HG03442 (cell line): ENCODE data around the gene NFATC2.

Experiments used
- ATAC-seq: cut with Tn5 transposase; IDR thresholded peaks from one replicate; pipeline ENCODE4 v1.9.1; 2021; ENCODE audit warnings: mild to moderate bottlenecking, moderate library complexity; ENCODE audit not compliant: unreplicated experiment

Gene NFATC2

DNA sequence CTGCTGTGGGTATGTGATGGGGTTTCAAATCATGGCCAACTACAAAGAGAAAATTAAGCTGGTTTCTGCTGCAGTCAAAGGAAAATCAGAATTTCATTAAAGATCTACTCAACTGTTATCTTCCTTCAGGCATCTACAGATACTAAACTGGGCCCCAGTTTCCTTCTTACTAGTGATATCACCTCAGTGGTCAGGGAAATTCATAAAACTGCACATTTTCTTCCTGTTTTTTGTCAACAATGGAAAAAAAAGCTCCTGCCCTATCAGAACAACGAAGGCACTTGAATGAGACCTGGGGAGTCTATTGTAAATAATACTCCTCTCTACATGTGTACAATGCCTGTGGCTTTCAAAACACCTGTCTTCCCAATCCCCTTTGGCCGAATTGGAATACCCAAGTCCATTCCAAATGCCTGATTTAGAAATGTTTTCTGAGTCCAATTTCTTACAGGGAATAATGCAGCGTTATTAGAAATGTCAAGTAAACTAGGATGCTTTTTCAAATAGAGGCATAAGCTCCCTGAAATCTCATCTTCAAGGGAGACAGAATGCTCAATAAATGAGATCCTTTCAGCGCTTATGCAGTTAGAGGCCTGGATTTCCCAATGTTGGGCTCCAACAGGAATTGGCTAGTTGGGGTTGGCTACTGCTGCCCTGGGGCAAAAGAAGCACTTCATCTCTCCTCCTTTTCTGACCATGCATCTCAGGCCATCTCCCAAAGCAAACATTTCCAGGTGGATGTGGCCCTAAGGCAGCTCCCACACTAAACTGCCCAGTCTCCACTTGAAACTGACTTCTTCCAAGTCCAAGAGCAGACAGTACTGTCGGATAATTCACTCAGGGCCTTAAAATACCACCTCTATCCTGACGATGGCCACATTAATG is 143.3 kb downstream of the NFATC2 start:
- no peak for ATAC-seq

- no peak for ATAC-seq
Observed at GRCh38 chr20:51398552-51398951, 144.0 kb downstream of the NFATC2 start.

DNA sequence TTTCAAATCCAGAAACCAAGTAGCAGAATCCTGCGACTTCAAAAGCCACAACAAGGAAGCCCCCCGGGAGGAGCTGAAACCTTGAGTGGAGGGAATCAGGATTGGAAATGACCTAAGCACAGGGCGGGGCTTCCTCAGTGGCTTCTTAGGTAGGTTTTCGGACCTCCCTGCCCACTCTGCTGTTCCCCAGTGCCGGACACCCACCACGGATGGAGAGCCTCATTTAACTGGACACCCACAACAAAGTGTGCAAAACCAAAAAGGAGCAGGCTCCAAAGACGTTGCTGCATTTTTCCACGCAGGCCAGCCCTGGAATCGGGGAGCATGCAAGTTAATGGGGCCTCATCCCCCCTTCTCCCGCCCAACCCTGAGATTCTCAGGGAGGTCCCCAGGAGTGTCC is 144.4 kb downstream of the NFATC2 start:
- no peak for ATAC-seq

- ATAC-seq, result no peak
Observed at GRCh38 chr20:51397137-51397536, 145.4 kb downstream of the NFATC2 start.

DNA sequence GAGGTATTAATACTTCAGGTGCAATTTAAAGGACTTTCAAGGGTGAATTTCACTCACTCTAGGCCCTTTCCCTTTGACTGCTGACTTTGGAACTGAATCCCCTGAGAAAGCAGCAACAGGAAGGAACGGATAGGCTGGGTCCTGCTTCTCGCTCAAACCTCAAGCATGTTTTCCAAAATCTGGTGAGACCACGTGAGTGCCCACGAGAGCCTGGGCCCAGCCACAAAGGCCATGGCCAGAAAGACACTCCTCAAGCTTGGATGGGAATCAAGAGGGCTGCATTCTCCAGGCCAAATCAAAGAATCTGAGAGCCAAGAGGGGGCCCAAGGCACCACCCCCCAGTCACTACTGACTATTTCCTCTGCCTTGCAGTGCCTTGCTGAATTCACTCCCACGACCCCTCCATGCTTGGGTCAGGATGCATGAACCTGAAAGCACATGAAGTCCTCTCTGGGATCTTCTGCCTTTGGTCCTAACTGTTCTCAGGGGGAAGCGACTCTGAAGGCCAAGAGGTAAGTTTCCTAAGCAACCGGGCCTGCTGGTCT is 146.1 kb downstream of the NFATC2 start:
- ATAC-seq, result no peak

DNA sequence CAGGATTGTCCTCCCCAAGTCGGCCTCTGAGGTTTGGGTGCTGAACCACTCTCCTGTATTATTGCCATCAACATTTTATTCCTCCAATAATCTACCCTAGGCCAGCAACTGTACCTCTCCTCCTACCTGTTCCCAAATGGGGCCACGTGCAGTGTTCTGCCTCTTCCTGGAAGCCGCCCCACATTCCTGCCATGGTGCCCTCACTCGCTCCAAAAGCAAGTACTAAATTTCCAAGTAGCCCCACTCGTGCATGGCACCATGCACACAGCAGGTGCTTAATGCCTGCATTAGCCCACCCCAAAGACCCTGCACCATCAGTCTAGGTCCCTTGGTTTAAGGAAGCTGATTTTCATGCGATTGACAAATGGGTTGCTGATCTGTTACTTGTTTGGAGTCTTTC is 147.8 kb downstream of the NFATC2 start:
- ATAC-seq, result no peak

GRCh38 chr20:51393571-51393970 is 148.9 kb downstream of the NFATC2 start:
- ATAC-seq, result no peak

DNA sequence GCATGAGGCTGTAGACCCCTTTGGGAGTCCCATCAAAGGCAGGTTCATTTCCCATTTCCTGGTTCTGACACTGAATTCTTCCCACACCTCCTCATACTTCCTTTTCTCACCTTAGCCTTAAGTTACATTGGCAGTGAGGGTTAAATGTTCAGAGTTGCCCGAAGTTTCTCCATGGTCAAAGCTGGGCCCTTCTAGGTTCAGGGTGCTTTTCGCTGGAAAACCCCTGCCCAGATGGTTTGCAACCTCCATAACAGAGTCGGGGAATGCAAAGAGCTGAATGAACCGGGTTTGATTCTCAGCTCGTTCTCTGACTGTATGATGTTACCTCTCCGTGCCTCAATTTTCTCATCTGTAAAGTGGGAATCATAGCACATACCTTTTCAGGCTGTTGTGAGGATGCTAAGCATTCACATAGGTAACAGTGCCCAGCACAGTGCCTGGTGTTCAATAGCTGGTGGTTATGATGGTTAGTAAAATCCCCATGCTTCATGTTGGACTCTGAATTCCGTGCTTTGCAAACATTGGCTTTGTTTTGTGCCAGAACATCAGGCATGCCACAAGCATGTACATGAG is 149.8 kb downstream of the NFATC2 start:
- ATAC-seq, result no peak

DNA sequence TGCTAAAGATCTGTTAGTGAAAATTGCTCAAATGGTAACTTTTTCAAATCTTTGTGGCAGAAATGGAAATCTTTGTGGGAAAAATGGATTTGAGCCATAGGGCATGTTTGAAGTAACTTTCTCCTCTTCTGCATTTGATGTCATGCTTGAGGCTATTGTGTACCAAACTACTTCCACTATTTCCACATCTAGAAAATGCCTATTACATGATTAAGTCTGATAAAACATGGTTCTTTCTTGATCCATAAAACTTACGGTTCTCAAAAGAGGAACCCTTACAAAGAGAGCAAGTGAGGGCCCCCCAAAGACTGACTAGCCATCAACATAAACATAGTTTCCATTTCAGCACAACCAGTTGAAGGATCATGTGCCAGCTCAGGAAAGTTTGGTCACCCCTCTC is 150.6 kb downstream of the NFATC2 start:
- no peak for ATAC-seq

GRCh38 chr20:51389543-51390264 is 152.8 kb downstream of the NFATC2 start:
- ATAC-seq, result no peak

GRCh38 chr20:51388756-51389542 is 153.6 kb downstream of the NFATC2 start:
- ATAC-seq, result no peak

- ATAC-seq, result no peak
Observed at GRCh38 chr20:51388227-51388626, 154.3 kb downstream of the NFATC2 start.

GRCh38 chr20:51387125-51387875 is 155.2 kb downstream of the NFATC2 start:
- ATAC-seq, result no peak

DNA sequence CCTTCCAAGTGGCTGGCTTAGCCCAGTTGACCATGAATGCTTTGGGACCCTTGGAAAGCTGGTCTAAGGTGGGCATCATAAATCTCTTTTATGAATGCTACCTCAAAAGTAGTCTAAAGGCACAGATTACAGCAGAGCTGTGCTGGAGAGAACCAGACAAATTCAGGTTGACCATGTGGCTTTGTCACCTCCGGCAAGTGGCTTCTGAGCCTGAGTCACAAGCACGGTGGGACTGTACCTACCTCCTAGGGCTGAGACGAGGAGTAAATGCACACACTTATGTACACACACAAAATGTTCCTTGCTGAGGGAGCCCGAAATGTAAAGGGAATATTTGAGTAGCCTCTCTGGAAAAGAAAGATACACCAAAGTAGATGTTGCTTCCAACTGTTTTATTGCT is 155.9 kb downstream of the NFATC2 start:
- no peak for ATAC-seq

GRCh38 chr20:51385646-51386530 is 156.6 kb downstream of the NFATC2 start:
- ATAC-seq, result no peak

DNA sequence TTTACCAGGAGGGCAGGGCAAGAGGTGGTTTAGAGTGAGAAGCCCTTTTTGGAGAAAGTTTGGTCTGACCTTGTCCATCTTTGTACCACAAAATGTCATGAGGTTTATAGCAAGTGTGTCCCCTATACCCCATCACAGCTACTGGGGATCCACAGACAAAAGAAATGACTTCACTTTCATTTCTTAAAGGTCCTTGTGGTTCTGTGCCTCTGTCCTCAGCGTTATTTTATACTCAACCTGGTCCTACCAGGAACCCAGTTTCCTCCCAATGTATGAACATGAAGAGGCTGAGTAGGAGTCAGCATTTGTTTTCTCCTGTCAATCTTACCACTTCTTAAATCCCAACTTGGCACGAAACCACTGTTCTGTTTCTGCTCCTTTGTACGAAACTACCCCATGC is 157.6 kb downstream of the NFATC2 start:
- no peak for ATAC-seq

DNA sequence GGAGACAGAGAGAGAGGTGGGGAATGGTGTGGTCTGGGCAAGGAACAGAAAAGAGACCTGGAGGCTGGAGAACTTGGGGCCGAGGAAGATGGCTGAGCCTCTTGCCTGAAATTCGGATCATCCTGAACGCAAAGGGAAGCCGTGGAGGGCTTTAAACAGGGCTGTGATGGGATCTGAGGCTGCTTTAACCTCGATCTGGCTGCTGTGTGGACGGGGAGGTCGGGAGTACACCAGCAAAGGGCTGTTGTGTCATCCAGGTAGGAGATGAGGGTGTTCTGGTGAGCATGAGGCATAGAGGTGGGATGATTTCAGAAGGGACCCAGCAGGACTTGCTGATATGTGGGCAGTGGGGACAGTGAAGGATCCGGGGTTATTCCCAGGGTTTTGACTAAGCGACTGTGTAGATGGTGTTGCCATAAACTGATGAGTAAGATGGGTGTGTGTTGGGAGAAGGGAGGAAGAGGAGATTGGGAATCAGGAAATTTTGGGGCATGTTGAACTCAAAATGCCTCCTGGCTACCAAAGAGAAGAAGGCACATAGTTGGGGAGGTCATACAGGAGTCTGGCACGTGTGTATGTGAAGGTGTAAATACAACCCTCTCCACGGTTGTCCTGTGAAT is 158.5 kb downstream of the NFATC2 start:
- ATAC-seq, result no peak

DNA sequence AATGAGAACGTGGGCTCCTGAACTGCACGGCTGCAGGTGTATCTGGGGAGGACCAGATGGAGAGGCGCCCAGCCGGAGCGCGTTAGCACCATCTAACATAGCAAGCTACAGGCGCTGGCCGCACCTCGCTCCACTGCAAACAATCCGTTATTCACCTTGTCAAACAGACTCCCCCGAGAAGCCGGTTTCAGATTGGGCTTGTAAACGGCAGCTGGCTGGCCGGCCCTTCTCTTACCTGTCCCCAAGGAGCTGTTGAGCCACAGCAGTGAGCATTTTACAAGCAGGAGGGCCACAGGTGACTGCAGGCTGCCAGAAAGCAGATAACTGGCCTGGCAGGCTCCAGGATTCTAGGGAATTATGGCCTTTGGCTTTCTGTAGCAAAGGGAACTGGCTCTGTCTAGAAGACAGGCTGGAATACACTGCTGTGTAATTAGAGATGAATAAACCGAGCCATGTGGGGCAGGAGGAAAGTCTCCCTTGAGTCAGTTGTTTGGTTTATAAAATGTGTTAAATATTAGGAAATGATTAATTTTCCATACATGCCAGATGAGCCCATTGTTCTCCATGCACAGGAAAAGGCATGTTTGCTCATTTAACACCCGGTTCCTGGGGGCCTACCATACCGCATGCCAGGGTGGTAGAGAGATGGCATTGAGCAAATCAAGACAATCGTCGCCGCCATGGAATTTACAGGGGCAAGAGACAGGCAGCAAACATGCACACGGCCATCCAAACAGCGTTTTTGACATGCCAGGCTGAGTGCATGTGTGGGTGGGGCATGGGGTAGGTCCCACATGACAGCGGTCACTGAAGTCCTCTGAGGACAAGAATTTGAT is 159.3 kb downstream of the NFATC2 start:
- no peak for ATAC-seq
